Fibroblast of peridontal ligament (primary cell): ENCODE results near the gene EFNB1.

Experiments used
- DNase-seq: peaks from one replicate; pipeline ENCODE4 v3.0.0-alpha.2; 2010; ENCODE audit errors: extremely low read depth

EFNB1 gene

DNA sequence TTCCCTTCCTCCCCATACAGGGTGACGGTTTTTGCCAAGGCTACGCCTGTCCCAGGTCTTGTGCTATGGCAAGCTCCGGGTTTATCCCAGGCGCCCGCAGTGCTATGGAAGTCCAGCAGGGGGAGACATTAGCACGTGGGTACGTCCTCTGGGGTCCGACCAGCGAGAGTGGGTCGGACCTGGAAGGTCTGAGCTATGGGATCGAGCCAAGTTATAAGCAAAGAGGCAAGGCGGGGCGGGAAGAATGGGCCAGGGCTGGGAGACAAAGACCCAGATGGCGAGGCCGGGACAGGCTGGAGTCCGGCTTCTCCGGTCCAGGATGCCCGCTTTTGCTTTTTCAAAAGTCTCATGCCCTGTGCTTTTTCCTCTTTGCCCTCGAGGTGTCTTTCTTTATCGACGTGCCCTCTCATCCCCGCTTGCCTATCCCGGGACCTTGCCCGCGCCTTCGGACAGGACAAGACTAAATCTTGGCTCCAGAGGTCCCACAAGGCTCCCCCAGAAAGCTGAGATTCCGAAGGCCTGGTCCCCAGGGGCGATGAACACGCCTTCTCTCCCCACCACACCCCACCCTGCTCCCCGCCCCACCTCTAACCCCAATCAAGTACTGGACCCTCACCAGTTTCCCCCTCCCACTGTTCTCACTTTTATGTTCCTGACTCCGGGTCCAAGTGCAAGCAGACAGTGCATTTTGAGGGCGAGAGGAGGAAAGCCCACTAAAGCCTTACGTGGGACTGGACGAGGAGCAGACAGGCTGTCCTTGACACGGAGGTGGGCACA, 785 bp upstream of the EFNB1 start:
- peak; percentile 82 for DNase-seq

DNA sequence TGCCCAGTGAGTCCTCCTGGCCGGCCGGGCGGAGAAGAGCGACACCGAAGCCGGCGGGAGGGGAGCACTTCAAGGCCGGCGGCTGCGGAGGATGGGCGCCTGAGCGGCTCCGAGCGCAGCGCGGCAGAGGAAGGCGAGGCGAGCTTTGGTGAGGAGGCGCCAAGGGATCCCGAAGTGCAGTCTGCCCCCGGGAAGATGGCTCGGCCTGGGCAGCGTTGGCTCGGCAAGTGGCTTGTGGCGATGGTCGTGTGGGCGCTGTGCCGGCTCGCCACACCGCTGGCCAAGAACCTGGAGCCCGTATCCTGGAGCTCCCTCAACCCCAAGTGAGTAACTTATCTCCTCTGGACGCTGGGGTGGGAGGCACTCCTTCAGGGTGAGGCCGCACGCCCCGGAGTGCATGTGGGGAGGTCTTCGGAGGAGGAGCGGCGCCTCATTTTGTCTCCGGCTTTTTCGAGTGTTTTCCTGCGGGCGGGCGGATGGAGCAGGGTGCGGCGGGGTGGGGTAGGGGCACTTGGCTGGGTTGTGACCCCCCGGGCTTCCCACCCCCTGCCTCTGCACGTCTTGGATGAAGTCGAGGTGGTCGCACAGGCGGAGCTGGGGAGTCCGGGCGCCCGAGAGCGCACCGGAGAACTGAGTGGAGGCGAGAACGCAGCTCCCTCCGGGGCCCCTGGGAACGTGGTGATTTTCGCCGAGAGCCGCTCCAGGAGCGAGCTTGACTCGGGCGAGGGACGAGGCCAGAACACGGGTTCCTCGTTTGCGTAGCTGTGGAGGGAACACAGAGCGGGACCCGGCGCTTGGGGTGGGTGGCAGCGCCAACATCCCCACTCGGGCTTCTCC, 979 bp downstream of the EFNB1 start:
- DNase-seq: no peak

DNA sequence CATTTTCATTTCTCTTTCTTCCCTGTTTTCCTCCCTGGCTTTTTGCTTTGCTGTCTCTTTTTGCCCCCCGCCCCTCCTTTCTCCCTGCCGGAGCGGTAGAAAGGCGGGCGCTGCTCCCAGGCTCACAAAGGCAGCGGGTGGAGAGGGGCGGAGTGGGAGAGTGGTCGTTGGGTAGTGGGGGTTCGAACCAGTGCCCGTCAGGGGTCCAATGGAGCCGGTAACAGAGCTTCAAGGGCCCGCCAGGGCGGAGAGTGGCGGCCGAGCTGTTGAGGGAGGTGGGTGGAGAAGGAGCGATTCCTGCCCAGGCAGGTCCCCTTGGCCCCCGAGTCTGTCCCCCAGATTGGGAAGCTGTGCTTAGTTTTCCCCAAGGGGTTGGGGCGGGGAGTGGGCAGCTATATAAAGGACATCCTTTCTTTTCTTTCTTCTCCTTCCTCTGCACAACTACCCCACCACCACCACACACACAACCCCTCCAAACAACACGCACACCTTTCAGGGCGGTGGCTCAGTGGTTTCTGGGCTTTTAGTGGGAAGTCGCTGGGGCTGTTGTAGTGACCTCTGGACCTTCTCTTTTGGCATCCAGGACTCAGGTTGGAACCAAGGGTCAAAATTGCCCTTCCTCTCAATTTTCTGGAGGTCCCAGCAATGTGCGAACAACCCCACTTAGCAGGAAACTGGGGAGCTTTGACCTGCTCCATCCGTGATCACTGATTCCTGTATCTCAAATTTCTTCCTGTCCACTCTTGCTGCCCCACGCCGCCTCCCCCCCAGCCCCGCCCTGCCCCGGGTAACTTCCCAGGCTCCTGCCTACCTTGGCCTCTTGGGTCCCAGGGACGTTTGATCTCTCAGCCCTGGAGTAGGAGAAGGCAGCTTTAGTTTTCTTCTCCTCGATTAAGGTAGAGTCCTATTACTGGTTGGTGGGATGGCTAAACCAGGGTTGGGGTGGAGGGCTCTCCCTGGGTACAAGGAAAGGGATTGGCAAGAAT, 1.9 kb downstream of the EFNB1 start:
- no peak for DNase-seq

DNA sequence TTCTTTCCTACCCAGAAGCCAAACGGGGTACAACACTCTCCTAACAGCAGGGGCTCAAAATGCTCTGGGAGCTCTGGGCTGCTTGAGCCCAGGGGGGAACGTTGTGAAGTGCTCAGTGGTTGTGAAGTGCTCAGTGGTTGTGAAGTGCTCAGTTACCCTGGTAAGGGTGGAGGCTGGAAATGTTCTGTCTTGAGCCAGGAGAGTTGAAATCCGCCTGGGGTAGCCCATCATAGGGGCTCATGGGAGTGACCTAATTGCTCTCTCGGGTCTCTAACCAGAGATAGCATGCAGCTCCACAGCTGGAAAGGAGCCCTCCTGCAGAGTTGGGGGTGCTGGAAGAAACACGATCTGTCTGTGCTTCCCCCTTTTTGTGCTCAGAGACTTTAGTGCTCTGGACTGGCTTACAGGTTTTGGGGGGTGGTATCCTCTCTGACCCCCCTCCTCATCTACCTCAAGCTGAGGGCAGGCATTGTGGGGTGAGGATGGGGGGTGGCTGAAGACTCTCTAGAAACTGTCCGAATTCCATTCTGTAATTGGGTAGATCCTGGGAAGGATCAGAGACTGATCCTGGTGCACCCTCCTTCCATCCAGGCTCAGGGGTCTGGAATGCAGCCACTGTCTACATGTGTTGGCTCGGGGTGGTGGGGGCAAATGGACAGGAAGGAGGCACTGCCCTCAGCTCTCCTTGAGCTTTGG, 2.7 kb downstream of the EFNB1 start:
- DNase-seq: no peak

DNA sequence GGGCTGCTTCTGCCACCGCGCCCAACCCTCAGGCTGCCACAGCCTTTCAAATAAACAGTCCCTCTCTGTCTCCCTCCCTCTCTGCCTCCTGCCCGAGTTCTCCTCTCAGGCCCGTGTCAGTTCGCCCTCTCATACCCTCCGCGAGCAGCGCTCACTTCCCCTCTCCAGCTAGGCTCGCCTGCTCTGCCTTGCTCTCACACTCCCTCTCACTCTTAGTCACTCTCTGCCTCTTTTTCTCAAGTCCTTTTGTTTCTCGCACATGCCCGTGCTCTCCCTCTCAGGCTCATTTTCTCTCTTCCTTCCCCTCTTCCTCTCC, 3.2 kb downstream of the EFNB1 start:
- peak; percentile 74 for DNase-seq

DNA sequence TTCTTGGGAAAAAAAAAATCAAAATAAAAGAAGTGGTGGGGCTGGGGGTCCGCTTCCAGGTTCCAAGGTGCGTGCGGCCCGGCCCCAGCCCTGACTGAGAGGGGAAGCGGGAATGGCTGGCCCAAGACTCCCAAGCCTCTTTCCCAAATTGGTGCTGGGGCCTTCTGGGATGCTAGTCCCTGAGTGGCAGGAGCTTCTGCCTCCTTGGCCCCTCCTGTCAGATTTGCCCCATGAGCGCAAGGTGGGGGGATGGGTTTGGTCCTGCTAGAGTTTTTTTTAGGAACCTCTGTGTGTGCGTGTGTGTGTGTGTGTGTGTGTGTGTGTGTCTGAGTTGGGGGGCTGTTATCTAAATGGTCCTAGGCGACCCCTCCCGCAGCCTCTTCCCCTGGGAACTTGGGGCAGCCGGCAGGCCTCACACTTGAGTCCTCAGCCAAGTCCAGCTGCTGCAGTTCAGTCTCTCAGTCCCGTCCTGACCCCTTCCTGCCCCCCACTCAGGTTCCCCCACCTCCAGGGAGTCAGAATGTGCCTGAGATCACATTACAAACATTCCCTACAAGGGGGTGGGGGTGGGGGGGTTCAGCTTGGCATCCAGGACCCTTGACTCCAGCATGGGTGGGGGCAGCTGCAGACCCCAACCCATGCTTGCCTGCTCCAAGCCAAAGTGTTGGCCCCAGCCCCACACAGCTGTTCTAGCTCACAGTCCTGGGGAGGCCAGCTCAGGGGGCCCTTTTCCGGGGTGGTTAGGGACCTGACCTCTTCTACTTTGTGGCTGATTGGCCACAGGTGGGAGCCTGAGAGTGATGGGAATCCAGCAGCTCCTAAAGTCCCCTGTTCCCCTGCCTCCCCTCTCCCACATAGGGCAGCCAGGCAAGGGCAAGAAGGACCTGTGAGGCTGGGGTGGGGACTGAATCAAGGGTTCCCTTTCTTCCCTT, 4.0 kb downstream of the EFNB1 start:
- no peak for DNase-seq

DNA sequence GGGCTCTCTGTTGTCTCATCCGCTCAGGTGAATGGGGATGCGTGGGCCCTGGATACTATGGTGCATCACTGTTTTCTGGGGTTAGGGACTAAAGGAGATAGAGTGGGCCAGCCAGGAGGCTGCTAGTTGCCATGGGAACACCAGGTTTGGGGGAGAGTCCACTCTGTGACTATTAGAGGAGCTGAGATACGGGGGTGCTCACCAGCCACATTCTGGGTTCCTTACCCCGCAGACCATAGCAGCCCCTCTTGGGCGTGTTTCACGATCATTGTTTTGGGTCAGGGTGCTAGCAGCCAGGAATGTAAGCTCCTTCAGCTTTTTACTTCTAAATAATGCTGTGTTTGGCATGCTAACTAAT, 4.6 kb downstream of the EFNB1 start:
- DNase-seq: no peak

DNA sequence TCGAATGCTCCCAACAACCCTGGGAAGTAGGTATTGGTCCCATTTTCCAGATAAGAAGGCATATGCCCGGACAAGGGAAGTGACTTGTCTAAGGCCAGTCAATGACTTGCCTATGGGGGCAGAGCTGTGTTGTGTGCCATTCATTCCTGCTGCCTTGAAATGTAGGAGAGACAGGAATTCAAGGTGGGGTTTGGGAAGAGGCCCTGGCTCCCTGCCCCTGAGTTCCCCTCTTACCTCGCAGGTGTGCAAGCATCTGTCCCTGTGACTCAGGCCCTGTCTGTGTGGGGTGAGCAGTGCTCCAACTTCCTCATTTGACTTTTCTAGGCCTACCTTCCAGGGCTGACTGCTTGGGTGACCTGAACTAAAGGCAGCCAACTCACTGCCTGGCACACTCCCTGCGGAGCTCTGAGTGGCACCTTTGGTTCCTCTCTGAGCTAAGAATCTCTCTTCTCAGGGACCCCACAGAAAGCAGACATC, 5.1 kb downstream of the EFNB1 start:
- DNase-seq: no peak

DNA sequence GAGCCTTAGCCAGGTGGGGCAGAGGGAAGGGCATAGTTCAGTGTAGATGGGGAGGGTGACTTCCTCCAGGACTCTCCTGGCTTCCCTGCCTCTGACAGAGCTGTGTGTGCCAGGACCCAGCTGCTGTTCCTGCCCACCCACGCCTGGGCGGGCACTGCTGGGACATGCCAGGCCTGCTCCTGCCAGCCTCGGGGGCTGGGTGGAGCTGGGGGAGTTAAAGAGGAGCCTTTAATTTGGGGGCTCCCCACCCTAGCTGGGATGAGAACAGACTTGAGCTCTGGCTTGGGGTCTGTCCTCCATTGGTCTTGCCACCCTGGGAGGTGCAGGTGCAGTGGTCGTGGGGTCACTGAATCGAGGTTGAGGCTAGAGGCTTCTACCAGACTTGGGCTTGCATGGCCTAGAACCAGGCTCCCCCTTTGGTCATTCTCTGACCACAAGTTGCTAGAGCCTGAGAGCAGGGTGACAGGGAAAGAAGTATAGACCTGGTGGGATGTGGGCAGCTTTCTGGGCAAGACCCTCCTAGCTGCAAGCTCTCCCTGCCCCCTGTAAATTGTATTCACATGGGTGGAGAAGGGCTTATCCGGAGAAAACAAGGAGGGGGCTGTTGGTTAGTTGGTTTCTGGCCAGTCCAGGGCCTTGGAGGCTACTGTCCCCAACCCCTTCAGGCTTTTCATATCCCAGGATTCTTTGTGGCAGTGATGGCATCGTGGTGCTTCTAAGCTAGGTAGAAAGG, 5.7 kb downstream of the EFNB1 start:
- DNase-seq: no peak

DNA sequence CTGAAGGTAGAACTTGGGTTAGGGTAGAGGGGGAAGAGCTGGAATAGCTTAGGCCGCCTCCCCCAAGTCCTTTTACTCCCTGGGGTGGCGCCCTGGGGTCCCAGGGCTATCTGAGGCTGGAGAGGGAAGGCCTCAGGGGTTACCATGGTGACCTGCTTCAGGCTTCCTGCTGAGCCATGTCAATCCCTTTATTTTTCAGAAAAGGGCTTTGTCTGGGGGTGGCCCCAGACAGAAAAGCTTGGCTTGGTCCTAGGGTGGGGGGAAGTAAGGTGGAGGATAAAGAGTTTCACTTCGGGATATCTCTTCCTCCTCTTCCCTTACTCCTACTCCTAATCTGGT, 6.3 kb downstream of the EFNB1 start:
- DNase-seq: no peak

DNA sequence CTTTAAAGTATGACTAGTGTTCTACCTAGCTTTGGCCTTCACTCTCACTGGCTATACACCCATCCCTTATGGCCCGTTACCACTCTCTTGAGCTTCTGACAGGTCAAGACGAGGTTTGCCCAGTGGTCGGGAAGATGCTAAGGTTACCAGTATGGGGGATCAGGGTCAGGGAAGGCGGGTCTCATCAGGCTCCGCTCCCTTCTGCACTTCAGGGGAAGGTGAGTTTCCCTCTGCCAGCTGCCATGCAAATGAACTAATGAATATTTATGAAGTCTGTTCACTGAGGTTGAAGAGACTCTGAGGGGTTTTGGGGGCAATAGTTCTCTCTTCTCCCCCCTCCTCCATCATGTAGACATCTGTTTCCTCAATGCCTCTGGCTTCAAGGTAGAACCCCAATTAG, 6.6 kb downstream of the EFNB1 start:
- DNase-seq: no peak

DNA sequence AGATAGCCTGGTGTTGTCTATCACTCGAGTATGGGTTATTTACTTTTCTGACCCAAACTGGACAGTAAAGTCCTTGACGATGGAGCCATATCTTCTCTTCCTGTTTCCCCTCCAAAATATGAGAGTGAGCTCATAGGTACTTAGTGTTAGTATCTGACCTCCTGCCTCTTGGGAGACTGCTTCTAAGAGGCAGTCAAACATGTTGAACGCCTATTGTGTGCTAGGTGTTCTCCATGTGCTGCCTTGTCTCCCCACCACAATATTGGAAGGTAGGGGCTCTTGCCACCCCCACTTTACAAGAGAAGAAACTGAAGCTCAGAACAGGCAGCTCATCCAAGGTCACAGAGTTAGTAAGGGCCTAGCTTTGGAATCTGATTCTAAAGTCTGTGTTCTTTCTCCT, 8.3 kb downstream of the EFNB1 start:
- no peak for DNase-seq

DNA sequence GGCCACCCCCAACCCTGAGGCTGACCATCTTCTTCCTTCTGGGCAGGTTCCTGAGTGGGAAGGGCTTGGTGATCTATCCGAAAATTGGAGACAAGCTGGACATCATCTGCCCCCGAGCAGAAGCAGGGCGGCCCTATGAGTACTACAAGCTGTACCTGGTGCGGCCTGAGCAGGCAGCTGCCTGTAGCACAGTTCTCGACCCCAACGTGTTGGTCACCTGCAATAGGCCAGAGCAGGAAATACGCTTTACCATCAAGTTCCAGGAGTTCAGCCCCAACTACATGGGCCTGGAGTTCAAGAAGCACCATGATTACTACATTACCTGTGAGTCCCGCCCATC, 9.7 kb downstream of the EFNB1 start:
- no peak for DNase-seq

DNA sequence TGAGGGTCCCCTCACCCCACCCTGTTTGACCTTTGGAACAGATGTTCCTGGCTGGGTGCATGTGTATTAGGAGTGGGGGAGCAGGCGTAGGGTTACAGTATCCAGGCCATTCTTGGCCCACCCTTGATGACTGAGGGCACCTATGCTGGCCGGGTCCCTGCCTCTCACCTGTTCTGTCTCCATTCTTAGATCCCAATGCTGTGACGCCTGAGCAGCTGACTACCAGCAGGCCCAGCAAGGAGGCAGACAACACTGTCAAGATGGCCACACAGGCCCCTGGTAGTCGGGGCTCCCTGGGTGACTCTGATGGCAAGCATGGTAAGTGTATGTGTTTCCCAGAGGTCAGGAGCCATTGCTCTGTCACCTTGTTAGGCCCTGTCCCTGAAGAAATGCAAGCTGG, 10.9 kb downstream of the EFNB1 start:
- DNase-seq: no peak

DNA sequence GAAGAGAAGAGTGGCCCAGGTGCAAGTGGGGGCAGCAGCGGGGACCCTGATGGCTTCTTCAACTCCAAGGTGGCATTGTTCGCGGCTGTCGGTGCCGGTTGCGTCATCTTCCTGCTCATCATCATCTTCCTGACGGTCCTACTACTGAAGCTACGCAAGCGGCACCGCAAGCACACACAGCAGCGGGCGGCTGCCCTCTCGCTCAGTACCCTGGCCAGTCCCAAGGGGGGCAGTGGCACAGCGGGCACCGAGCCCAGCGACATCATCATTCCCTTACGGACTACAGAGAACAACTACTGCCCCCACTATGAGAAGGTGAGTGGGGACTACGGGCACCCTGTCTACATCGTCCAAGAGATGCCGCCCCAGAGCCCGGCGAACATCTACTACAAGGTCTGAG, 11.4 kb downstream of the EFNB1 start:
- no peak for DNase-seq

DNA sequence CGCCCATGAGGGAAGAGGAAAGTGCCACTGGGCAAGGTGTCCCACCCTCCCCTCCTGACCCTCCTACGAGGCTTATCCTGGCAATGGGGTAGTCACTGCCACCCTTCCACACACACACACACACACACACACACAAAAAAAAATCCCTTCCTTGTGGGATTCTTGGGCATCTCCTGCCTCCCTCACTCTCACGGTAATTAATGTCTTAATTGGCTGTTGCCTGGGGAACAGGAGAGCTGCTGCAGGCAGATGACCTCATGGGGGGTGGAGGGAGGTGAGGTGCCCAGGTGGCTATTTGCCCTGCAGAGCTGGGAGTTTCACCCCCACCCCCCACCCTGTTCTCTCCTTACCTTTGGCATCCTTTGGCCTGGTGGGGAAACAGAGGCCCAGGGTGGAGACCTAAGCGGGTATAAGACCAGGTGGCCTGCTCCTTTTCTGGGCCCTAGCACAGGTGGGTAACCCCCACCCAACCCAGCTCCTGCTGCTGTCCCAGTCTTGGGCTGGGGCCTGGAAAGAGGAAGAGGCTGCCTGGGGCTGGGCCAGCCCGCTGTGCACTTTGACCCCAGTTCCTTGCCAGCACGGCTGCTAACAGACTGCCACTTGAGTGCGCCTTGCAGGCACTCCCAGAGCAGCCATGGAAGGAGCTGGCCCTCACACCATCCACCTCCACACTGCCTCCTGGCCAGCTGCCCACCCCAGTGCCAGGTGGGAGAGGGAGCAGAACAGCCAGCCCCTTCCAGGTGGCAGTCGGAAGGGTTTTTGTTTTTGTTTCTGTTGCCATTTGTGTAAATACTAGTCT, 12.6 kb downstream of the EFNB1 start:
- no peak for DNase-seq

DNA sequence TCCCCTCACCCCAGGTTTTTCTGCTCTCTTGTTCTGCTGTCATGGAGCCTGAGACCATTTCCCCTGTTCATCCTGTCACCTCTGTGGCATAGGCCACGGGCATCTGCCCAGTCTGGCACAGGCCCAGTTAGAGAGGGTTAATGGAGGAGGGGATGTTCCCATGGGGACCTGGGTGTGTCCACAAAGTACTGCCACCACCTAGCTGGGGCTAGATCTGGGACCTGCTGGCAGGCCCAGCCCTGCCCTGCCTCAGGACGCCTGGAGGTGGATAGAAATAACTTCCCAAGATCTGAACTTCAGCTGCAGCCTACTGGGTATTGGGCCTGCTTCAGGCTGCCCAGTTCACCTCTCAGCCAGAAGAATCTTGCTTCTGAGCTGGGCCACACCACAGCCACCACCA, 13.5 kb downstream of the EFNB1 start:
- no peak for DNase-seq

DNA sequence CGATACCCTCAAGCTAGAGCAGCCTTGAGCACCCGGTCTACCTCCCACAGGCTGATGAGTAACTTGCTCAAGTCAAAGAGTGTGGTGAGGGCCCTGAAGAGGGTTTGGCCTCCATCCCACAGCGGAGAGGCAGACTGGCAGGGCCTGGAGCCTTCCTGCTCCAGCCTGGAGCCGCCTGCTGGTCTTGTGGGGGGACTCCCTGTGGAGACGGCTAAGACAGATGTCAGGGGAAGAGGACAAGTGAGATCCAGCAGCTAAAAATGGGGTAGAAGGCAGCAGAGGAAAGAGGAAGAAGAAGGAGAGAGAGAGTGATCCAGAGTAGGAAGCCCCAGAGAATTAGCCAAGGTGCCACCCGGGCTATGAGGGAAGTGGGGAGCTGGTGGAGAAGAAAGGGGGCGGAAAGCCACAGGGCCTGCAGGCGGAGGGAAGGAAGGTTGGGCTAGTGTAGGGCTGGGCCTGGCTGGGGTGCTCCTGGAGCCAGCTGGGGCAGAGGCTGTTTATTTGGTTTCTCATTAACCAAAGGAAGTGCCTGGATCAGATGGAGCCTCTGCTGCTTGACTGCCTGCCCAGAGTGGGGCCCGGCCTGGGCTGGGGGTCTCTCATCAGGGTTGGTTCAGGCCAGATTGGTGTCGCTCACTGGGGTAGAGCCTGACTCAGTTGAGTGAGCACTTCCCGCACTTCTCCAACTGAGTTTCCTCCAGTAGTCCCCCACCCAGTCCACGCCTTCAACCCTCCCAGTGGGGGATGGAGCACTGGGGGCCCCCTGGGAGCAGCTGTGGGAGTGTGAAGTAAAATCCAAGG, 14.2 kb downstream of the EFNB1 start:
- no peak for DNase-seq
